K562 (cell line): ENCODE measurements around the gene GOLT1A. TPM values are rescaled to one million over a fixed set of nuclear protein-coding genes. Genes with fewer than 3 reads are reported as not detected.

Experiments used
- ATAC-seq: fragments of 200-7000 bp; cut with Tn5 transposase; 3 replicates; pipeline ENCODE4 v1.9.1; 2020; ENCODE audit warnings: moderate library complexity
- BruUV-seq: library from RNA; stranded (reverse); fragments of 400-500 nt; replicated peaks from 2 replicates; lab custom pipeline; 2021; lab: Mats Ljungman, UMichigan
- CTCF ChIA-PET: fragments of 300-600 bp; formaldehyde crosslinking; extraction: SDS; loops from one replicate; lab custom pipeline; 2021; ENCODE audit warnings: low intra/inter-chr PET ratio; lab: Yijun Ruan, JAX
- POLR2A ChIA-PET: fragments of 300-600, 350-650 bp; sonication (Branson Sonifier 250); formaldehyde crosslinking; extraction: SDS; loops from one replicate; lab custom pipeline; 2021; ENCODE audit warnings: antibody characterized with exemption, inconsistent platforms; lab: Yijun Ruan, JAX
- DNase-seq, 4 experiments: peaks; one replicate each; pipeline versions ENCODE4 v3.0.0 to v3.0.0-alpha.2; 2011 to 2018; ENCODE audit warnings: low spot score in 3 of 4, mixed read lengths in 3 of 4; ENCODE audit errors: extremely low read depth in 1 of 4
- FAIRE-seq: peaks from 2 replicates; lab custom pipeline; 2011; peaks lifted over from hg19 to GRCh38; lab: Jason Lieb, UNC
- H2AFZ ChIP-seq: 2 replicates; pipeline ENCODE4 v1.6.0; 2011; ENCODE audit warnings: low read depth, low read length, control low read depth, inconsistent platforms
- H3K27ac ChIP-seq: fragments of 200-600 bp; 3 replicates; pipeline ENCODE4 v1.8.0; 2011; ENCODE audit warnings: low read depth, mild to moderate bottlenecking, control low read depth, inconsistent platforms, low read length, moderate library complexity, mixed read lengths; ENCODE audit errors: extremely low read depth
- H3K27me3 ChIP-seq, 2 experiments: fragments of 300-600 bp in 1 of 2; 2 replicates in 1 of 2; 3 replicates in 1 of 2; pipeline versions ENCODE4 v1.6.0 to v1.8.0; 2011; ENCODE audit warnings: inconsistent platforms in 2 of 2, low read length in 2 of 2, mild to moderate bottlenecking in 1 of 2, mixed read lengths in 1 of 2, moderate library complexity in 1 of 2; ENCODE audit not compliant: control insufficient read depth in 2 of 2, insufficient read depth in 2 of 2
- H3K36me3 ChIP-seq: fragments of 300-600 bp; 3 replicates; pipeline ENCODE4 v1.8.0; 2011; ENCODE audit warnings: mild to moderate bottlenecking, low read length, inconsistent platforms; ENCODE audit not compliant: control insufficient read depth, insufficient read depth
- H3K4me1 ChIP-seq, 2 experiments: fragments of 200-600 bp in 1 of 2; replicated peaks in 1 of 2; 2 replicates in 1 of 2; 3 replicates in 1 of 2; pipeline versions ENCODE4 v1.5.1 to v1.8.0; 2011; ENCODE audit warnings: inconsistent platforms in 2 of 2, low read length in 2 of 2, mild to moderate bottlenecking in 1 of 2, mixed read lengths in 1 of 2, moderate library complexity in 1 of 2; ENCODE audit not compliant: control insufficient read depth in 2 of 2, insufficient read depth in 2 of 2
- H3K4me2 ChIP-seq: 2 replicates; pipeline ENCODE4 v1.6.1; 2011; ENCODE audit warnings: low read length, control low read depth, inconsistent platforms, mixed read lengths; ENCODE audit not compliant: insufficient read depth
- H3K4me3 ChIP-seq: fragments of 200-600 bp; sonication (generic), shearing (Covaris generic); 2 replicates; pipeline ENCODE4 v1.5.1; 2016; ENCODE audit warnings: control low read depth, inconsistent platforms
- H3K79me2 ChIP-seq: fragments of 200-600 bp; 3 replicates; pipeline ENCODE4 v1.8.0; 2011; ENCODE audit warnings: low read length, inconsistent platforms; ENCODE audit not compliant: control insufficient read depth, insufficient read depth
- H3K9ac ChIP-seq, 2 experiments: 2 replicates each; pipeline versions ENCODE4 v1.6.0 to v1.6.1; 2011; ENCODE audit warnings: low read depth in 2 of 2, low read length in 2 of 2, control low read depth in 1 of 2, inconsistent platforms in 1 of 2, mild to moderate bottlenecking in 1 of 2, mixed read lengths in 1 of 2; ENCODE audit not compliant: insufficient read depth in 1 of 2
- H3K9me1 ChIP-seq: one replicate; pipeline ENCODE4 v1.6.0; 2011; ENCODE audit warnings: inconsistent platforms, mild to moderate bottlenecking, low read length, moderate library complexity; ENCODE audit not compliant: control insufficient read depth, insufficient read depth
- H3K9me3 ChIP-seq: replicated peaks from 2 replicates; pipeline ENCODE4 v1.5.1; 2011; ENCODE audit warnings: low read depth, low read length, inconsistent platforms; ENCODE audit not compliant: control insufficient read depth, insufficient read depth
- H4K20me1 ChIP-seq: replicated peaks from 2 replicates; pipeline ENCODE4 v1.6.1; 2011; ENCODE audit warnings: low read length, inconsistent platforms, mixed read lengths; ENCODE audit not compliant: control insufficient read depth, insufficient read depth
- BCL6 ChIP-seq: fragments of 250-450 bp; sonication (Bioruptor Pico); IDR thresholded peaks from 2 replicates; pipeline ENCODE4 v1.4.0; 2020
- BDP1 ChIP-seq: IDR thresholded peaks from 3 replicates; pipeline ENCODE4 v1.6.1; 2011; ENCODE audit not compliant: insufficient read length, insufficient read depth
- DIDO1 ChIP-seq: fragments of 450-650 bp; IDR thresholded peaks from 2 replicates; pipeline ENCODE4 v1.6.1; 2016; ENCODE audit warnings: low read depth, missing biosample characterization, missing genetic modification characterization
- GTF2A2 ChIP-seq: IDR thresholded peaks from 2 replicates; pipeline ENCODE4 v1.6.1; 2016; ENCODE audit warnings: mild to moderate bottlenecking, missing genetic modification characterization, missing compliant biosample characterization
- HDGF ChIP-seq: fragments of 450-650 bp; IDR thresholded peaks from 2 replicates; pipeline ENCODE4 v1.6.1; 2016
- NRF1 ChIP-seq, 2 experiments: fragments of 450-650 bp; IDR thresholded peaks in 1 of 2; conservative IDR thresholded peaks in 1 of 2; 2 replicates each; pipeline ENCODE4 v1.6.1; 2014; ENCODE audit warnings: mild to moderate bottlenecking in 2 of 2
- ZBTB17 ChIP-seq: fragments of 450-650 bp; formaldehyde crosslinking; IDR thresholded peaks from 2 replicates; pipeline ENCODE4 v1.4.0; 2020; ENCODE audit warnings: mild to moderate bottlenecking
- ZNF239 ChIP-seq: fragments of 250-450 bp; sonication (Bioruptor Pico); IDR thresholded peaks from 2 replicates; pipeline ENCODE4 v1.4.0; 2020; ENCODE audit warnings: mild to moderate bottlenecking
- WGBS: fragments of 100-300 bp; shearing (Covaris generic); methylation state at CpG from one replicate; pipeline ENCODE4 v1.1.6; 2016; ENCODE audit warnings: low coverage, mixed read lengths; ENCODE audit not compliant: insufficient coverage; ENCODE audit errors: missing lambda C conversion rate; 5-methylcytosine and 5-hydroxymethylcytosine counted together
- in situ Hi-C: fragments of 300-500 bp; cut with MboI; formaldehyde crosslinking; loops from 4 replicates; pipeline ENCODE4 v1.15.0; 2018; ENCODE audit warnings: inconsistent platforms, mixed read lengths
- intact Hi-C: fragments of 100-400 bp; cut with micrococcal nuclease; formaldehyde crosslinking; loops from 2 replicates; pipeline ENCODE4 v1.14.2; 2022
- polyA plus RNA-seq, 8 experiments: library from polyadenylated mRNA; depleted of rRNA in 4 of 8; stranded (reverse) in 5 of 8; unstranded in 3 of 8; fragments of >200 nt; fragmentation: Nextera tagmentation in 2 of 8; fragmentation: Illumina TruSeq in 1 of 8; extraction: Ambion mirVana in 2 of 8; extraction: Trizol in 1 of 8; gene quantifications; 2 replicates each; pipeline versions ENCODE4 v1.2.1 to v1.2.3, GENCODE V29; 2011 to 2014; ENCODE audit warnings: inconsistent platforms in 1 of 8, missing spikeins in 1 of 8
- total RNA-seq, 7 experiments: library from RNA; depleted of rRNA in 6 of 7; stranded (reverse); fragments of >200 nt in 6 of 7; fragmentation: Illumina TruSeq in 2 of 7; extraction: Trizol in 2 of 7; gene quantifications; 2 replicates each; pipeline versions ENCODE4 v1.2.1 to v1.2.3, GENCODE V29; 2011 to 2021; ENCODE audit warnings: low replicate concordance in 1 of 7
- TF ChIP-seq, protein P1 (sequence below), 2 experiments: fragments of 450-650 bp; formaldehyde crosslinking in 1 of 2; IDR thresholded peaks; 2 replicates each; pipeline versions ENCODE4 v1.4.0 to v1.6.1; 2014 to 2020; ENCODE audit warnings: mild to moderate bottlenecking in 2 of 2, borderline replicate concordance in 1 of 2, low read depth in 1 of 2
- TF ChIP-seq, protein P2 (sequence below): fragments of 450-650 bp; IDR thresholded peaks from 2 replicates; pipeline ENCODE4 v1.7.0; 2016; ENCODE audit warnings: borderline replicate concordance
- TF ChIP-seq, protein P3 (sequence below): fragments of 450-650 bp; formaldehyde crosslinking; IDR thresholded peaks from 2 replicates; pipeline ENCODE4 v1.4.0; 2020; ENCODE audit warnings: mild to moderate bottlenecking, moderate library complexity

The GOLT1A gene
- total and polyA plus RNA-seq, 9 of the 15 experiments (the other 6 are each of a cell fraction or from before 2014, with no cell fraction given): not detected

DNA sequence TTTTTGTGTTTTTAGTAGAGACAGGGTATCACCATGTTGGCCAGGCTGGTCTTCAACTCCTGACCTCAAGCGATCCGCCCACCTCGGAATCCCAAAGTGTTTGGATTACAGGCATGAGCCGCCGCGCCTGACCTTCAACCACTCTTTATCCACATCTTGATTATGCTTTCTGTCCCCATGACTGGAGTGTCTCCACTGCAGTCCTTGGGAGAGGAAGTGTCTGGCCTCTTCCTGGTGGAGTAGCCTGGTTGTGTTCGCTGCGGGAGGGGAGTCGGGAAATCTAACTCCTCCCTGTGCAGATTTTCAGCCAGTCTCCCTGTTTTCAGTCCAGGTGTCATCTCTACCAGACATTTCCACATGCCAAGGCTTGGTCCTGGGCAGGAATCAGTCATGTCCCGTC is 27.2 kb downstream of the GOLT1A start:
- ChIA-PET POLR2A (interaction anchor here (1.2 kb wide), 1 partner anchor 8 kb away, joined by 3 read pairs; no protein-coding TSS in a partner anchor), CTCF (no interaction called here)
- intact Hi-C loops (no loop called here), in situ Hi-C loops (no loop called here)
- Histone ChIP-seq H3K36me3 (no peaks in the 10 kb centered on the region), H3K4me2 (no peak overlapping the region), H3K9me3 (no peaks in the 10 kb centered on the region), H2AFZ (no peak overlapping the region), H3K79me2 (no peaks in the 10 kb centered on the region), H3K27me3 (peaks cover 37 to 54% of the 10 kb centered on the region in 2 experiments), H3K4me3 (no peak overlapping the region), H3K9me1 (no peaks in the 10 kb centered on the region), H3K9ac (no peak overlapping the region), H4K20me1 (0 out of 2 replicates have a peak, but pooled peaks cover 4% of the 10 kb centered on the region), H3K27ac (no peak overlapping the region), H3K4me1 (peaks cover 4 to 5% of the 10 kb centered on the region in 2 experiments; a peak in 3 of 5 replicates)
- WGBS: 0% methylated on average over 10 of the region's 10 CpGs
- FAIRE-seq (no peak), ATAC-seq (no peak), DNase-seq (no peak)
- BruUV-seq: no TSS peak
- TF ChIP-seq, protein P1, sequence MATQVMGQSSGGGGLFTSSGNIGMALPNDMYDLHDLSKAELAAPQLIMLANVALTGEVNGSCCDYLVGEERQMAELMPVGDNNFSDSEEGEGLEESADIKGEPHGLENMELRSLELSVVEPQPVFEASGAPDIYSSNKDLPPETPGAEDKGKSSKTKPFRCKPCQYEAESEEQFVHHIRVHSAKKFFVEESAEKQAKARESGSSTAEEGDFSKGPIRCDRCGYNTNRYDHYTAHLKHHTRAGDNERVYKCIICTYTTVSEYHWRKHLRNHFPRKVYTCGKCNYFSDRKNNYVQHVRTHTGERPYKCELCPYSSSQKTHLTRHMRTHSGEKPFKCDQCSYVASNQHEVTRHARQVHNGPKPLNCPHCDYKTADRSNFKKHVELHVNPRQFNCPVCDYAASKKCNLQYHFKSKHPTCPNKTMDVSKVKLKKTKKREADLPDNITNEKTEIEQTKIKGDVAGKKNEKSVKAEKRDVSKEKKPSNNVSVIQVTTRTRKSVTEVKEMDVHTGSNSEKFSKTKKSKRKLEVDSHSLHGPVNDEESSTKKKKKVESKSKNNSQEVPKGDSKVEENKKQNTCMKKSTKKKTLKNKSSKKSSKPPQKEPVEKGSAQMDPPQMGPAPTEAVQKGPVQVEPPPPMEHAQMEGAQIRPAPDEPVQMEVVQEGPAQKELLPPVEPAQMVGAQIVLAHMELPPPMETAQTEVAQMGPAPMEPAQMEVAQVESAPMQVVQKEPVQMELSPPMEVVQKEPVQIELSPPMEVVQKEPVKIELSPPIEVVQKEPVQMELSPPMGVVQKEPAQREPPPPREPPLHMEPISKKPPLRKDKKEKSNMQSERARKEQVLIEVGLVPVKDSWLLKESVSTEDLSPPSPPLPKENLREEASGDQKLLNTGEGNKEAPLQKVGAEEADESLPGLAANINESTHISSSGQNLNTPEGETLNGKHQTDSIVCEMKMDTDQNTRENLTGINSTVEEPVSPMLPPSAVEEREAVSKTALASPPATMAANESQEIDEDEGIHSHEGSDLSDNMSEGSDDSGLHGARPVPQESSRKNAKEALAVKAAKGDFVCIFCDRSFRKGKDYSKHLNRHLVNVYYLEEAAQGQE (IDR thresholded peaks at IDR 0.05; ENCODE audit: borderline replicate concordance): no peak
- TF ChIP-seq, protein P1 (CRISPR knock-in tag; IDR thresholded peaks at IDR 0.05; ENCODE audit: low read depth): 0 out of 2 replicates have a peak, but pooled peaks have one; percentile 34
- TF ChIP-seq DIDO1 (tag) (no peak), ZBTB17 (peak; percentile 47; the same call in 1 of the 2 replicates), BDP1 (no peak), HDGF (no peak), NRF1 (conservative IDR thresholded peaks at IDR 0.05 in 1 of 2, IDR thresholded peaks at IDR 0.05 in 1 of 2) (no peak), GTF2A2 (tag) (no peak), ZNF239 (CRISPR knock-in tag) (no peak), BCL6 (CRISPR knock-in tag) (peak; percentile 21; the same call in 1 of the 2 replicates)
- TF ChIP-seq, protein P2, sequence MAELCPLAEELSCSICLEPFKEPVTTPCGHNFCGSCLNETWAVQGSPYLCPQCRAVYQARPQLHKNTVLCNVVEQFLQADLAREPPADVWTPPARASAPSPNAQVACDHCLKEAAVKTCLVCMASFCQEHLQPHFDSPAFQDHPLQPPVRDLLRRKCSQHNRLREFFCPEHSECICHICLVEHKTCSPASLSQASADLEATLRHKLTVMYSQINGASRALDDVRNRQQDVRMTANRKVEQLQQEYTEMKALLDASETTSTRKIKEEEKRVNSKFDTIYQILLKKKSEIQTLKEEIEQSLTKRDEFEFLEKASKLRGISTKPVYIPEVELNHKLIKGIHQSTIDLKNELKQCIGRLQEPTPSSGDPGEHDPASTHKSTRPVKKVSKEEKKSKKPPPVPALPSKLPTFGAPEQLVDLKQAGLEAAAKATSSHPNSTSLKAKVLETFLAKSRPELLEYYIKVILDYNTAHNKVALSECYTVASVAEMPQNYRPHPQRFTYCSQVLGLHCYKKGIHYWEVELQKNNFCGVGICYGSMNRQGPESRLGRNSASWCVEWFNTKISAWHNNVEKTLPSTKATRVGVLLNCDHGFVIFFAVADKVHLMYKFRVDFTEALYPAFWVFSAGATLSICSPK: no peak
- TF ChIP-seq, protein P3, sequence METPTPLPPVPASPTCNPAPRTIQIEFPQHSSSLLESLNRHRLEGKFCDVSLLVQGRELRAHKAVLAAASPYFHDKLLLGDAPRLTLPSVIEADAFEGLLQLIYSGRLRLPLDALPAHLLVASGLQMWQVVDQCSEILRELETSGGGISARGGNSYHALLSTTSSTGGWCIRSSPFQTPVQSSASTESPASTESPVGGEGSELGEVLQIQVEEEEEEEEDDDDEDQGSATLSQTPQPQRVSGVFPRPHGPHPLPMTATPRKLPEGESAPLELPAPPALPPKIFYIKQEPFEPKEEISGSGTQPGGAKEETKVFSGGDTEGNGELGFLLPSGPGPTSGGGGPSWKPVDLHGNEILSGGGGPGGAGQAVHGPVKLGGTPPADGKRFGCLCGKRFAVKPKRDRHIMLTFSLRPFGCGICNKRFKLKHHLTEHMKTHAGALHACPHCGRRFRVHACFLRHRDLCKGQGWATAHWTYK: peak; percentile 49; the same call in 1 of the 2 replicates
